Measurements from ENCODE around the gene PTPRB.

The PTPRB gene

DNA sequence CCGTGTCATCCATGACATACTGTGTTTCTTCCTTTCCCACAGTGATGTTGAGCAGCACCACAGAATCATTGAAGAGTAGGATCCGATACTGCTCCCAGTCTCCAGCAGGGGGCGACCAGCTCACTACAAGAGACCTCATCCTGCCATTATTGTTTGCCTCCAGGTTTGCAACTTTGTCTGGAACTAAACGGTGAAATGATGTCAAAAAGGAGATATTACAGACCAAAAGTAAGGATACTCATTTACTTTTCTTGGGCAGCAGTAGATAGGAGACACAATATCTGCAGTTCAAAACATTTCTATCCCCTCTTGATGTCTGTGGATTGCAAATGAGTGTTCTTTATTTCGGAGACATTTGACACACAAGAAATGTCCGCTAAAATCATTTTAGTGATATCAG is 47.2 kb downstream of the PTPRB start:
- peak; percentile 37 to 69 for DNase-seq

DNA sequence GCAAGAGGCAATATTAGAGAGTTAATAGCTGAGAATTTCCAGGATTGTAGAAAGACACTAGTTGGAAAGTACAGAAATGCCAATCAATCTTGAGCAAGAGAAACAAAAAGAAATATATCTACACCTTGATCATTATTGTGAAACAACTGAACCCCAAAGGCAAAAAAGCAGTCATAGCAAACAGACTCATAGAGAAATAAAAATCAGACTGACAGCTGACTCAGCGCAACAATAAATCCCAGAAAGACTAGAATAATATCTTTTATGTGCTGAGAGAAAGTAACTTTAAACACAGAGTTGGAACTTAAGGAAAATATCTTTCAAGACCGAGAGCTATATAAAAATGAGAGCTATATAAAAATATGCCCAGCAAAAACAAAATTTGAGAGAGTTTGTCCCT is 52.9 kb downstream of the PTPRB start:
- DNase-seq, result no peak

DNA sequence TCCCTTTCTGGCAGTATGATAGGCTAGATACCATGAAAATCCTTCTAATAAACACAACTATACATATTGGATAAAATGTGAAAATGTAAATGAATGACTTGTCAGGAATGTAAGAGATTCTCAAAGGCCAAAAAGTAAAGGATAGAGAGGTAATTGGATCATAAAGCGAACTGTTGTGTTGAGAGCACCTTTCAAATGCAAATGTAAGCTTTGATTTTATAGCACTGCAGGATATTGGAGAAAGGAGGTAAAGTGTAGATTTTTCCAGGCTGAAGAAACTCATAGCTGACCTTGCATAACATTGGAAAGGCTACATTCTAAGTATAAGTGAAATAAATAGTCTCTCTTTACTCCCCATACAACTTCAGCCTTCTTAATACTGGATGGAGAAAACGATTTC is 54.0 kb downstream of the PTPRB start:
- DNase-seq, result no peak

GRCh38 chr12:70581208-70581607 is 56.0 kb downstream of the PTPRB start:
- no peak for DNase-seq

GRCh38 chr12:70577283-70577634 is 60.0 kb downstream of the PTPRB start:
- no peak for DNase-seq

GRCh38 chr12:70576341-70577282 is 60.6 kb downstream of the PTPRB start:
- peak in 1 of 2 experiments; percentile 41 for DNase-seq

- DNase-seq, result no peak
Measured at GRCh38 chr12:70571705-70572268, 65.4 kb downstream of the PTPRB start.

DNA sequence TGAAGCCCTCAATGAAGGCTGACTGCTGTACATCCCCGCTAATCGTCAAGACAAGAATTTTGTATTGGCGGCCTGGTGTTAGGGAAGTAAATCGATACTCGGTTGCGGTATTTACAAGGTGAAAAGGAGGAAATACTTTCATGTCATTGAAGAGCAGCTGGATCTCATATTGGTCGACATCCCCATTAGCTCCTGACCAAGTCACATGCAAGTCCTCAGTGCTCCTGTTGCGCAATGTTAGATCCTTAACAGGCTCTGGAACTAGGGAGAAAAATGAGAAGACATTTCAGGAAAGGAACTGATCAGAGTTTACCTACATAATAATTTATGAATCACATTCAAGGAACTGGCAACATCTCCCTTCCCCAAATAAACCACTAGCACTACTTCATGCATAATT is 66.2 kb downstream of the PTPRB start:
- DNase-seq, result no peak

DNA sequence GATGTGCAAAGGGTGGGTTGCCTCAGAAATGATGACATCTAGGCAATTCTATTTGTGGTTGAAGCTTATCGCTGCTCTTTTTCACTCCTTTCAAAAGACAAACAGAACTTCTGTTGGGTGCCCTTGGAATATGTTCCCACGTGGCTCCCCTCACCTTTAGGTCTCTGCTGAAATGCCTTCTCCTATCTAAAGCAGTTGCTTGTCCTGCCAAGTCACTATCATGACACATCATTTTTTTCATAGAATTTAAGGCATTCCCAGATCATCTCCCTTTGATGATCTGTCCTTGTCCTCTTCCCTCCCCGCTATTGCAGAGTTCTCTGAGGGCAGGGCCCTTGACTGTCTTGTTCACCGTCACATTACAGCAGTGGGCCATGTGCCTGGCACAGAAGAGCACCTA is 75.7 kb downstream of the PTPRB start:
- DNase-seq, result no peak

GRCh38 chr12:70560671-70561070 is 76.6 kb downstream of the PTPRB start:
- DNase-seq, result no peak

DNA sequence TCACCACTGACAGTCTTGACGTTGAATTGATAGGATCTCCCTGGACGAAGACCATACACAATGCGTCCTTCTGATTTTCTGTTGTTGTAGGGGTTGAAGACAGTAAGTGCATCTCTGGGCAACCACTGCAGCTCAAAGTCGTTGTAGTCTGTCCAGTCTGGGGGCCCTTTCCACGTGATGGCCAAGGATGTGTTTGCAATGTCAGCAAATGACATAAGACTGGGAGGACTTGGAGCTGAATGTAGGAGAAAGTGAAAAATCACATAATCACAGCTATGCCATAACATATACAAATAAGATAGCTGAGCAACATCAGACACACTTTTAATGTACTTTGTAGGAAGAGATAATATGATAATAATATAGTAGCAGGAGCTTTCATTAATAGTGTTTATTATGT is 77.8 kb downstream of the PTPRB start:
- no peak for DNase-seq

- DNase-seq, result no peak
Measured at GRCh38 chr12:70557583-70558191, 79.5 kb downstream of the PTPRB start.

DNA sequence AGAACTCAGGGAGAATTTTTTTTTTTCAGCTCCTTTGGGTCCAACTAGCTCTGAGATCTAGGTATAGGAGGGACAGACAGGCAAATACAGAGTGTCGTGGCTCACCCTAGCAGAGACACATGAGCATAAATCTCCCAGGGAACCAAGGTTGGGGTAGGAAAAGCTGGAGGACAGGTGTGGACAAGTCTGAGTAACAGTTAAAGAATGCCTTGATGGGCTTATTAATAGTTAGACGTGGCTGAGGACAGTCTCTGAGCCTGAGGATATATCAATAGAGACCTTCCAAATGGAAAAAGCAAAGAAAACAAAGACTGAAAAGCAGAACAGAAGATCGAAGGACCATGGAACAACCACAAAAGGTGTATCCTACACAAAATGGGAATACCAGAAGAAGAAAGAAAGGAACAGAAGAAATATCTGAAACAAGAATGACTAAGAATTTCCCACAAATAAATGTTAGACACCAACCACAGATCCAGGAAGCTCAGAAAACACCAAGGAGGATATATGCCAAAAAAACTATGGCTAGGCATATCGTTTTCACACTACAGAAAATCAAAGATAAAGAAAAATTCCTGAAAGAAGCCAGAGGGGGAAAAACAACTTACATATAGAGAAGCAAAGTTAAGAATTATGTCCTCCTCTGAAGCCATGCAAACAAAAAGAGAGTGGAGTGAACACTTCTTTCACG is 80.9 kb downstream of the PTPRB start:
- no peak for DNase-seq

DNA sequence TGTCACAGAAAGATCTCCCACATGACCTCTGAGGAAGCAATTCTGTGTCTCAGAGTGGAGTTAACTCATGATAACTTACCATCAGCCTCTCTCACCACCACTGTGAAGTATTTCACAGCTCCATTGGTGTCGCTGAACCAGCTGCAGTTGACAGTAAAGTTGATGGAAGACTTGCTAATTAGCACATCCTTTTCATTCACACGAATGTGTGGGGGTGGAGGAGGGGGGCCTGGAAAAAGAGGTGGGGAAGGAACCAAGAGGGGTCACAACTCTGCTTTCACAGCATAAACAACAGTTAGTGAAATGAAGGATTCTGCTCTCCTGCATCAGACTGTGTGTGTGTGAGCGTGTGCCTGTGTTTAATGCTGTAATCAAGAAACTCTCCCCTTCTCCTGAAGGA is 82.1 kb downstream of the PTPRB start:
- no peak for DNase-seq

DNA sequence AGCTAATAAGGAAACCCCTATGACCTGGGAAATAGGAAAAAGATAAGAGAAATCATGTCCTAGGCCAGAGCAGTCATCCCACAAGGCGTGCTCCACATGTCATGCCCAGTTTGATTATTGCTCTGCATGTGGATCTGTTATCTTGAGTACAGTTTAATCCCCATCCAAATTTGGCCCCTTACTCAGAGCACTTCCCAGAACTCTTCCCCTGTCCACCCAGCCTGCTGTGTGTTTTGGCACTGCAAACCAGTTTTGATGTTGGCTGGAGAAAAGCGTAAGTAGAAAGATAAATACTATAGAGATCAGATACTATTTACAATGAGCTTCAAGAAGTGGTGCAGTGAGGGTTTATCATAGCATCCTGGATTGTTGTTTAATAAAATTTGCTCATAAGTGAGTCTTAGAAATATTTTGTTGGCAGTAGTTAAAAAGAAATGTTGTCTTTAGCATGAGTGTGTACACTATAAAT is 83.8 kb downstream of the PTPRB start:
- DNase-seq, result no peak

GRCh38 chr12:70551731-70552130 is 85.5 kb downstream of the PTPRB start:
- DNase-seq, result no peak

GRCh38 chr12:70550180-70550577 is 87.0 kb downstream of the PTPRB start:
- no peak for DNase-seq

GRCh38 chr12:70549340-70550179 is 87.7 kb downstream of the PTPRB start:
- no peak for DNase-seq

GRCh38 chr12:70543444-70543843 is 93.8 kb downstream of the PTPRB start:
- DNase-seq, result no peak

- DNase-seq, result no peak
Measured at GRCh38 chr12:70540996-70541395, 96.2 kb downstream of the PTPRB start.

- DNase-seq, result no peak
Measured at GRCh38 chr12:70536650-70537049, 100.6 kb downstream of the PTPRB start.

GRCh38 chr12:70535896-70536374 is 101.3 kb downstream of the PTPRB start:
- no peak for DNase-seq
